ENCODE data around the gene LGALS8. TPM values are rescaled to one million over a fixed set of nuclear protein-coding genes. Genes with fewer than 3 reads are reported as not detected.
"Not testable (repeated sequence)": the region's sequence is repeated elsewhere in the genome, so short reads cannot be mapped to it uniquely, and the experiment has no call there.

LGALS8 gene
- total RNA-seq = 109 and 113 TPM in 2 replicates

DNA sequence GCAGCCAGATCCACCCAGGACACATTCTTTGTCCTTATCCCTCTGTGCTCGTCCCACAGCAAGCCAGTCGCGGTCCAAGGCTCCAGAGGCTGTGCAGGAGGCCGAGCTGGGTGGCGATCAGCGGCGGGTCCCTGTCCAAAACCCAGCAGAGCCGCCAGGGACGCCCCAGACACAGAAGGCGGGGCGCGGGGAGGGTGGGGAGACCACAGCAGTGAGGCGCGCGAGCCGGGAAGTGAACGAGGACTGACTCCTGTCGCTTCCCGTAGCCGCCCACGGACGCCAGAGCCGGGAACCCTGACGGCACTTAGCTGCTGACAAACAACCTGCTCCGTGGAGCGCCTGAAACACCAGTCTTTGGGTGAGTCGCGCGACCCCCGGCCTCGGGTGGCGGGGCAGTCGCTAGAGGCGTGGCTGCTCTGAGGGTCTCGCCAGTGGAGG, at the start of gene LGALS8:
Gene LGALS8 (plus strand): TSS at position 279 of the 438 bp plus-strand sequence. CDS start 2,089 bp downstream, outside the sequence.
- intact Hi-C loops (cut with micrococcal nuclease) = loop anchor here (1.0 to 10.0 kb wide), 11 partner anchors 11 to 1199 kb away; partner anchors contain the start of genes ARID4B, B3GALNT2, EDARADD and GGPS1

DNA sequence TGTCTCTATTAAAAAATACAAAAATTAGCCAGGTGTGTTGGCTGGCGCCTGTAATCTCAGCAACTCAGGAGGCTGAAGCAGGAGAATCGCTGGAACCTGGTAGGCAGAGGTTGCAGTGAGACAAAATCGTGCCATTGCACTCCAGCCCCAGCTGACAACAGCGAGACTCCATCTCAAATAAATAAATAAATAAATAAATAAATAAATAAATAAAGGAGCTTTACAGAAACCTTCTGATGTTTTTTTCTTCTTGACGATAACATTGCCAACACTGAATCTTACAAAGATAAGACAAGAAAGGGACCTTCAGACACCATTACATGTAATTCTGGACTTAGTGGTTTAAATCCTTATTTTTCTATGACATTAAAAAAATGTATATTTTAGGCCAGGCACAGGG, 47.8 kb upstream of the LGALS8 start:
- intact Hi-C loops (cut with micrococcal nuclease) = no loop called here

- intact Hi-C loops (cut with micrococcal nuclease) = no loop called here
Observed at GRCh38 chr1:236480758-236481436, 42.9 kb upstream of the LGALS8 start.

DNA sequence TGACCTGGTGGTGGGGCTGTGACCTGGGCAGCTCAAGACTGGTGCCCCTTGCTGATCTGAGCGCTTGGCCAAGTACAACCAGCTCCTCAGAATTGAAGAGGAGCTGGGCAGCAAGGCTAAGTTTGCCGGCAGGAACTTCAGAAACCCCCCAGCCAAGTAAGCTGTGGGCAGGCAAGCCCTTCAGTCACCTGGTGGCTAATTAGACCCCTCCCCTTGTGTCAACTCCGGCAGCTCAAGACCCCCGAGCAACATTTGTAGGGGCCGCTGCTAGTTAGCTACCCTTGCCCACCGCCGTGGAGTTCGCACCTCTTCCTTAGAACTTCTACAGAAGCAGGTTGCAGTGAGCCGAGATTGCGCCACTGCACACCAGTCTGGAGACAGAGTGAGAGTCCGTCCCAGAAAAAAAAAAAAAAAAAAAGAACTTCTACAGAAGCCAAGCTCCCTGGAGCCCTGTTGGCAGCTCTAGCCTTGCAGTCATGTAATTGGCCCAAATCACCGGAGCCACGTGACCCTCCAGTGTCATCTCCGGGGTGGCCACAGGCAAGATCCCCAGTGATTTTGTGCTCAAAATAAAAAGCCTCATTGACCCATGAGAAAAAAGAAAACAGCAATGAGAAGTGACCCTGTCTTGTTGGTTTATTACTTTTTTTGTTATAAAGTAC, 39.3 kb upstream of the LGALS8 start:
- intact Hi-C loops (cut with micrococcal nuclease) = no loop called here

- intact Hi-C loops (cut with micrococcal nuclease) = no loop called here
Observed at GRCh38 chr1:236486356-236487002, 37.3 kb upstream of the LGALS8 start.

DNA sequence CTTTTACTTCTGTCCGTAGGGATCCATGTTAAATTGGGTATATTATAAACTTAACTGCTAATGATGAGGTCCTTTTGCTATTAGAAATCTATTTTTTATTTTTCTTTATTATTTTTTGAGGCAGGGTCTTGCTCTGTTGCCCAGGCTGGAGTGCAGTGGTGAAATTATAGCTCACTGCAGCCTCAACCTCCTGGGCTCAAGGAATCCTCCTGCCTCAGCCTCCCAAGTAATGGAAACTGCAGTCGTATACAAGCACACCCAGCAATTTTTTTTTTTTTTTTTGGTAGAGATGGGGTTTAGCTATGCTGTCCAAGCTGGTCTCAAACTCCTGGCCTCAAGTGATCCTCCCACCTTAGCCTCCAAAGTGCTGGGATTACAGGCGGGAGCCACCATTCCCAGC, 34.6 kb upstream of the LGALS8 start:
- intact Hi-C loops (cut with micrococcal nuclease) = not testable (repeated sequence)

DNA sequence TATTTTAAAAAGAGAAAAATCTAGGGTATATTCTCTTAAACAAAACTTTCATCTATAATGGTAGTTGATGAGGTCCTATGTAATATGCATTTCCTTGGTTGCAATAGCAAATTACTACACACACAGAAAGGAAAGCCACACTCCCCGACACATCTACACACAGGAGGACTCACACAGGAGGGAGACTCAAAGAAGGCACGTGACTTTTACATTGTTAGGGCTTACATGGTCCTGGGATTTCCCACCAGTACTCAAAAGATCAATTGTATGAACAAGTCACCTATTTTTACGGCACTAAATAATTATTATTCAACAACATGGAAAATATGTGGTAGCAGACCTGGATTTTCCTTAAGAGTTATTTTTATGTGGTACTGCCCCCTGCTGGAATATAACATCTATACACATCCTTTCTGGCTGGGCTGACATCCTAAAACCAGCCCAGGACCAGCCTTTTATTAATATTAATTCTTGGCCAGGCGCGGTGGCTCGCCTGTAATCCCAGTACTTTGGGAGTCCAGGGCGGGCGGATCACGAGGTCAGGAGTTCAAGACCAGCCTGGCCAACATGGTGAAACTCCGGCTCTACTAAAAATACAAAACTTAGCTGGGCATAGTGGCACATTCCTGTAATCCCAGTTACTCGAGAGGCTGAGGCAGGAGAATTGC, 33.9 kb upstream of the LGALS8 start:
- intact Hi-C loops (cut with micrococcal nuclease) = loop anchor here (1.0 kb wide), 2 partner anchors 381 to 387 kb away; no protein-coding TSS in a partner anchor

GRCh38 chr1:236491469-236492136, 32.2 kb upstream of the LGALS8 start:
- intact Hi-C loops (cut with micrococcal nuclease) = no loop called here

GRCh38 chr1:236492378-236492777, 31.4 kb upstream of the LGALS8 start:
- intact Hi-C loops (cut with micrococcal nuclease) = no loop called here

GRCh38 chr1:236494082-236494481, 29.7 kb upstream of the LGALS8 start:
- intact Hi-C loops (cut with micrococcal nuclease) = no loop called here

- intact Hi-C loops (cut with micrococcal nuclease) = no loop called here
Observed at GRCh38 chr1:236494586-236495466, 29.0 kb upstream of the LGALS8 start.

DNA sequence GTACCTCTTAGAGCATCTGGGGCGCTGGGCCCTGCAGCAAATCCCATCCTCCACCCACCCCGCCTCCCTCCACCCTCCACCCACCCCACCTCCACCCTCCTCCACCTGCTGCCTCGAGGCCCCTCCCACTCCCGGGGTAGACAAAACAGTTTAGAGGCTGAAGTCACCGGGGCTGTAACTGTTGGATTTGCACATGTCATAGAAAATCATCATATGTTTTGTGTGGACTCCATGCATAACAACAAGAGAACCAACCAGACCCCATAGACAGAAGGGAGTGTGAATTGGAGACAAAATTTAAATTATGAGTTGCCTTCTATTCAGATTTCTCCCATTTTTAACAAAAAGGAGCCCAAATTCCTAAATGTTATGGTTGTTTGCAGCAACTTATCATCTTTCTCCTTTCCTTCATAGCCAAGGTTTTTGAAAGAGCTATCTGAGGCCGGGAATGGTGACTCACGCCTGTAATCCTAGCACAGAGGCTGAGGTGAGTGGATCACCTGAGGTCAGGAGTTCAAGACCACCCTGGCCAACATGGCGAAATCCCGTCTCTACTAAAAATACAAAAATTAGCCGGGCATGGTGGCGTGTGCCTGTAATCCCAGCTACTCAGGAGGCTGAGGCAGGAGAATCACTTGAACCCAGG, 28.2 kb upstream of the LGALS8 start:
- intact Hi-C loops (cut with micrococcal nuclease) = no loop called here

GRCh38 chr1:236497908-236498307, 25.9 kb upstream of the LGALS8 start:
- intact Hi-C loops (cut with micrococcal nuclease) = no loop called here

- intact Hi-C loops (cut with micrococcal nuclease) = no loop called here
Observed at GRCh38 chr1:236501093-236501492, 22.7 kb upstream of the LGALS8 start.

DNA sequence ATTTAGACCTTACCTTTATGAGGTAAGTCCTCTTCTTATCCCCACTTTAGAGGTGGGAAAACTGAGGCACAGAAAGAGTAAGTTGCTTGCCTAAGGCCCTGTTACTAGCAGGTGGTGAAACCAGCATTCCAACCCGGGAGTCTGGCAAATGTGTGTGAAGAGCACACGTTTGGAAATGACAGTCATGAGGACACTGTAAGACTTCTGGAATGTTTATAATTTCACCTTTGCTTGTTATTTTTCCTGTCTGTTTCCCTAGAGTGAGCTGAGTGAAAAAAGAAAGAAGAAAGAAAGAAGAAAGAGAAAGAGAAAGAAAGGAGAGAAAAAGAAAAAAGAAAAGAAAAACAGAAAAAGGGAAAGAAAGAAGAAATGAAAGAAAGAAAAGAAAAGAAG, 21.2 kb upstream of the LGALS8 start:
- intact Hi-C loops (cut with micrococcal nuclease) = no loop called here

GRCh38 chr1:236502972-236503639, 20.7 kb upstream of the LGALS8 start:
- intact Hi-C loops (cut with micrococcal nuclease) = no loop called here

GRCh38 chr1:236504338-236504737, 19.4 kb upstream of the LGALS8 start:
- intact Hi-C loops (cut with micrococcal nuclease) = not testable (repeated sequence)

DNA sequence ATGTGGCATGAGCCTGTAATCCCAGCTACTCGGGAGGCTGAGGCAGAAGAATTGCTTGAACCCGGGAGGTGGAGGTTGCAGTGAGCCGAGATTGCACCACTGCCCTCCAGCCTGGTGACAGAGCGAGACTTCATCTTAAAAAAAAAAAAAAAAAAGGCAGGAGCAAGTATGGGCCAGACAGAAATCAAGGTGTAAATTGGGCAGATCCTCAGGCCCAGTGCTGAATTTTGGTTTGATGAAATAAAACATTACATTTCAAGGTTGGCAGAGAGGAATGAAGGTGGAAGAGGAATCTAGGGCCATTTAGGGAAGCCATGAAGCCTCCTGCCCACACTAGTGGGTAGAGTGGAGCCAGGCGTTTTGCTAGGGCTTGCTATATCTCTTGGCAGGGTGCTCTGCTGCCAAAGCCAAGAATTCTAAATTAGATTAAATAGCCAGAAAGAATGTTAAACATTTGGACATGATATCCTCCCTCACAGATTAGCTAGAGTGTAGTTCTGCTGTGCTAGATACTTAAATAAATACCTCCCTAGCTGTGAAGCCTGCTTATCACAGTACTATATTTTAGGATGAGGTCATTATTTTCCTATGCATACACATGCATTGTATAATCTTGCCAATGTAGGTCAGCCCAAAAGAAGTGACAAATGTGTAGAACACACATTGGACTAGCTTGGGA, 16.6 kb upstream of the LGALS8 start:
- intact Hi-C loops (cut with micrococcal nuclease) = no loop called here
